GM19324 (cell line): ENCODE measurements around the gene EMC1.
"Not testable (repeated sequence)": the region's sequence is repeated elsewhere in the genome, so short reads cannot be mapped to it uniquely, and the experiment has no call there.

ENCODE experiments used
- ATAC-seq: cut with Tn5 transposase; IDR thresholded peaks from one replicate; pipeline ENCODE4 v1.9.1; 2021; ENCODE audit warnings: mild to moderate bottlenecking, moderate library complexity; ENCODE audit not compliant: unreplicated experiment, low FRiP score

The EMC1 gene

GRCh38 chr1:19220080-19220846 lies 31.1 kb downstream of the EMC1 start:
- no peak for ATAC-seq

- ATAC-seq = no peak
Observed at GRCh38 chr1:19219451-19219850, 31.9 kb downstream of the EMC1 start.

GRCh38 chr1:19216585-19216984 lies 34.7 kb downstream of the EMC1 start:
- ATAC-seq = not testable (repeated sequence)

GRCh38 chr1:19213580-19213979 lies 37.7 kb downstream of the EMC1 start:
- ATAC-seq = no peak

- no peak for ATAC-seq
Observed at GRCh38 chr1:19212167-19212566, 39.2 kb downstream of the EMC1 start.

- no peak for ATAC-seq
Observed at GRCh38 chr1:19210772-19211549, 40.4 kb downstream of the EMC1 start.

- ATAC-seq = peak; percentile 94
Observed at GRCh38 chr1:19209990-19210771, 41.1 kb downstream of the EMC1 start, which contains the start of gene UBR4. UBR4 (minus strand) TSS chr1:19210266; CDS start chr1:19210248, 18 bp downstream.

GRCh38 chr1:19209439-19209989 lies 41.8 kb downstream of the EMC1 start:
- ATAC-seq = peak; percentile 32

GRCh38 chr1:19208710-19209438 lies 42.5 kb downstream of the EMC1 start:
- ATAC-seq = no peak

GRCh38 chr1:19206947-19207346 lies 44.4 kb downstream of the EMC1 start:
- ATAC-seq = no peak

GRCh38 chr1:19205845-19206244 lies 45.5 kb downstream of the EMC1 start:
- ATAC-seq = no peak

- ATAC-seq = no peak
Observed at GRCh38 chr1:19205403-19205802, 45.9 kb downstream of the EMC1 start.

- ATAC-seq = no peak
Observed at GRCh38 chr1:19204446-19205266, 46.7 kb downstream of the EMC1 start.

- no peak for ATAC-seq
Observed at GRCh38 chr1:19203440-19203839, 47.9 kb downstream of the EMC1 start.

- no peak for ATAC-seq
Observed at GRCh38 chr1:19202396-19202795, 48.9 kb downstream of the EMC1 start.

- ATAC-seq = no peak
Observed at GRCh38 chr1:19199969-19200604, 51.2 kb downstream of the EMC1 start.

- ATAC-seq = no peak
Observed at GRCh38 chr1:19199329-19199968, 51.9 kb downstream of the EMC1 start.

GRCh38 chr1:19198820-19199219 lies 52.5 kb downstream of the EMC1 start:
- ATAC-seq = no peak
